ENCODE results near the gene PMEPA1.

DNA sequence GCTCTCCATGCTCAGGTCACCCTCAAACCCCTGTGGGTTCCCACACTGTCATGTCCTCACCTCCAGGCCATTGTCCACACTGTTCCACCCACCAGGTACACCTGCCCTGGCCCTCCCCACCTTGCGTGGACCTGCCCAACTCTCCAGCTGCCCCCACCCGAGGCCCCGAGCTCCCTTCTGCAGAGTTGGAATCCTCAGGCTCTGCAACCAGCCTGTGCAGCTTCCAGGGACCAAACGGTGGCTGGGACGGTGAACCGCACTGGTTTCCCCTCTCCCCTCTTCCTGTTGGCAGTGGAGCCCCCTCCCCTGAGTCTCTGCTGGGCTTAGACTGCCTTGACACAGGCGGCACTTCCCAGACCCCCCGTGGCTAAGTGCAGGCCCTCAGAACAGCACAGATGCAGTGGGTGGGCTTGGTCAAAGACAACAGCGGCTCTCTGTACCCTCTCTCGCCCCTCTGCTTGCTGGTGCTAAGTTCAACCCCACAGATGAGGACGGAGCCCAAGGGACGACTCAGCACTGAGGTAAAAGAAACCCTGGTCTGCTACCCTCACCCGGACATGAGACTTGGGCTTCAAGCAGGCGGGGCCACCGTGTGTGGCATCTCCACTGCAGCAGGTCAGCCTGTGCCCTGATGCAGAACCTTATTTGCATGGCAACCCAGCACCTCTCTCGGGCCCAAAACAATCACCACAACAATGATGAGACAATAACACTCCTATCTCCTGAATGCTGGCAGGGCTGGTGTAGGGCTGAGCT lies 100.6 kb downstream of the PMEPA1 start:
- TF ChIP-seq CTCF (IDR thresholded peaks at IDR 0.05; ENCODE audit: low read depth, low read length, poor library complexity, severe bottlenecking) = no peak
- no peak for TF ChIP-seq EZH2phosphoT487 (IDR thresholded peaks at IDR 0.05; ENCODE audit: borderline replicate concordance, low read length)
